Measurements from ENCODE around the gene TMIGD3.

The TMIGD3 gene

DNA sequence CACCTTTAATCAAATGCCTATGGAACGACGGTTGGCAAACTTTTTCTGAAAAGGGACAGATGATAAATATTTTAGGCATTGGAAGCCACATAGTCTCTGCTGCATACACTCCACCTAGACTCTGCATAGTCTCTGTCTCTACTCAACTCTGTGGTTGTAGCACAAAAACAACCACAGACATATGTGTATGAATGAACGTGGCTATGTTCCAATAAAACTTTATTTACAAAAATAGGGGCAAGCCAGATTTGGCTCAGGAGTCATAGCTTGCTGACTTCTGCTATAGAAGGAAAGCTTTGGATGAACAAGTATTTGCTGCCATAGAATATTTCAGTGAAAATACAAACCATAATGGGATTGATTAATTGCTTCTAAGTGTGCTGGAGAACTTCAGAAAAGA lies 37.5 kb upstream of the TMIGD3 start:
- DNase-seq (ENCODE audit: low read depth), result no peak
- H3K4me3 ChIP-seq (ENCODE audit: low read length), result no peak overlapping the region
- TF ChIP-seq, protein P1, sequence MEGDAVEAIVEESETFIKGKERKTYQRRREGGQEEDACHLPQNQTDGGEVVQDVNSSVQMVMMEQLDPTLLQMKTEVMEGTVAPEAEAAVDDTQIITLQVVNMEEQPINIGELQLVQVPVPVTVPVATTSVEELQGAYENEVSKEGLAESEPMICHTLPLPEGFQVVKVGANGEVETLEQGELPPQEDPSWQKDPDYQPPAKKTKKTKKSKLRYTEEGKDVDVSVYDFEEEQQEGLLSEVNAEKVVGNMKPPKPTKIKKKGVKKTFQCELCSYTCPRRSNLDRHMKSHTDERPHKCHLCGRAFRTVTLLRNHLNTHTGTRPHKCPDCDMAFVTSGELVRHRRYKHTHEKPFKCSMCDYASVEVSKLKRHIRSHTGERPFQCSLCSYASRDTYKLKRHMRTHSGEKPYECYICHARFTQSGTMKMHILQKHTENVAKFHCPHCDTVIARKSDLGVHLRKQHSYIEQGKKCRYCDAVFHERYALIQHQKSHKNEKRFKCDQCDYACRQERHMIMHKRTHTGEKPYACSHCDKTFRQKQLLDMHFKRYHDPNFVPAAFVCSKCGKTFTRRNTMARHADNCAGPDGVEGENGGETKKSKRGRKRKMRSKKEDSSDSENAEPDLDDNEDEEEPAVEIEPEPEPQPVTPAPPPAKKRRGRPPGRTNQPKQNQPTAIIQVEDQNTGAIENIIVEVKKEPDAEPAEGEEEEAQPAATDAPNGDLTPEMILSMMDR (conservative IDR thresholded peaks at IDR 0.05; ENCODE audit: low read depth, low read length), result no peak

DNA sequence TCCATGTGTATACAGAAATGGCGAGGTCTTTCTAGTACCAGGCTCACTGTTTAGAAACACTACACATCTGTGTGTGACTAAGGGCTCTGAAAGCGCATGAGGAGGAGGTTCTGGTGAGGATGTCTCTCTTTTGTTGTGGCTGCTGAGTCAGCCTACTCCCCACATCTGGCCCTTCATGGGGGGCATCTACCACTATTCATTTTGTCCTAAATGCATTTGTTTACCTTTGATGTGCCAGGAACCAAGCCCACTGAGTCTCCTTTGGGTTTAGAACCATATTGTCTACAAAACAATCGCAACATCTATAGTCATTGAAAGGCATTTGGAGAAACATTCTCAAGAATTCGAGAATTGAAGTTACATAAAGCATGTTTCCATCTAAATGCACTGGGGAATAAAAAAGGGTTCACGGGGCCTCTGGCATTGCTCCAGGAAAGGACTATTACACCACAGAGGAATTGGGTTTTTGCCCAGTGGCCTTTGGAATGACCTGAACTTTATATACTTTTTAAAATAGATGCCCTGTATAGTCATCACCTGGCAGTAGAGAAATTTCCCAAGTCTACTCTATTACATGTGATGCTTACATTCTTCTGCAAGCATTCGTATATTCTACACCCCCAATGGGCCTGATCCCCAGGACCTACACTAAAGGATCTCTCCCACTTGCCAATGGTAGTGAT lies 35.1 kb upstream of the TMIGD3 start:
- no peak overlapping the region for H3K4me3 ChIP-seq (ENCODE audit: low read length)
- DNase-seq (ENCODE audit: low read depth), result peak; percentile 56
- TF ChIP-seq, protein P1 (conservative IDR thresholded peaks at IDR 0.05; ENCODE audit: low read depth, low read length), result no peak

DNA sequence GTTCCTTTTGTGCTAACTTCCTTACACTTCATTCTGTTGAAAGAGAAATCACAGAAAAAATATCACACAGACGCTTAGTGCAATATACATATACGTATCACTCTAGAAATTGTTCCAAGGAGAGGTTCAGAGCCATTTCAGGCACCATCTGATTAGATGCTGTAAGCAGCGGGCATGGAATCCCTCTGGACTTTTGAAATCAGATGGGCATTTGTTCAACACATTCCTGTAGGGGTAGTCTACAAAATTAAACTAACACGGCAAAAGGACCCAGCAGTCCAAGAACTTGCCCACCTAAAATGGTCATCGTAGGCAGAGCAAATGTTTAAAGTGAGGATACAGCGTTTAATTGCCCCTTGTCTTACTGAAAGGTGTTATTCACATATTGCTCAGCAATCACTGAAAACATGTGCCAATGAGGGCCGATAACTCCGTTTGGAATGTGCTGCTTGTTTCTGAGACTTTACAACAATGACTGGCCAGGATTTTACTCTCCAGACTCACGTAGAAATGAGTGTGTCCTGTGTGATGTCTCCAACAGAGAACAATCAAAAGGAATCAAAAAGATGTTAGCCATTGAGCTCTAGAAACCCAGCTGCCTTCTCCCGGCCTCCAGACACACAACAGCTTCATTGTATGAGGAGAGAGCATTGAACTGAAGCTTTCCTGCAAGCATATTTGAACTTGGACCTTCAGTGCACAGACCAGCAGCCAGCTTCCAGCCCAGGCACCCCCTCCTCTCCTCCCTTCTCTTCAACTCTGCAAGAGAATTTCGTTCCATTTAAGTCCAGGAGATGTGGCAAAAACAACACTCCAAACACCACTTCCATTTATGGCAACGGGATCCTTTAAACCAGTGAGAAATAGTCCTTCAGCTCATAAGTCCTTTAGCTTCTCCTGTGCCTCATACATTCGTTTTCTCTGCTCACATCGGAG lies 32.1 kb upstream of the TMIGD3 start:
- TF ChIP-seq, protein P1 (conservative IDR thresholded peaks at IDR 0.05; ENCODE audit: low read depth, low read length), result no peak
- H3K4me3 ChIP-seq (ENCODE audit: low read length), result no peak overlapping the region

DNA sequence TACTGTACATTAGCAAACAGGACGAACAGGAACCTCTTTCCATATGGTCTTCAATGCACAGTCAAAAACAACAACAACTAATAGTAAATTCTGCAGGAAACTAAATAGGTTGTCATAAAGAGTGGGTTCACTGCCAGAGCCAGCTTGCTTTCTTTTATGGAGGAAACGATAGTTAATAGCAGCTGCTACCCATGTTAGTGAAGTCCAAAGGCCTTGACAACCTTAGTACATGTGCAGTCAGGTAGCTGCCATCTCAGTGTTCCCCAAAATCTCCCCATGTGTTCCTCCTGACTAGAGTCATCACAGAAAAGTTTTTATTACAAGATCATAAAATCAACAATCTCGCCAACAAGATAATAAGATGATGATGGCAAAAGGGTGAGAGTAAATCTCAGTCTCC lies 16.6 kb upstream of the TMIGD3 start:
- no peak overlapping the region for H3K4me3 ChIP-seq (ENCODE audit: low read length)
- DNase-seq (ENCODE audit: low read depth), result no peak
- TF ChIP-seq, protein P1 (conservative IDR thresholded peaks at IDR 0.05; ENCODE audit: low read depth, low read length), result no peak

More for the DNA sequence above, 32.1 kb upstream of the TMIGD3 start:
- DNase-seq (ENCODE audit: low read depth), result peak; percentile 28

DNA sequence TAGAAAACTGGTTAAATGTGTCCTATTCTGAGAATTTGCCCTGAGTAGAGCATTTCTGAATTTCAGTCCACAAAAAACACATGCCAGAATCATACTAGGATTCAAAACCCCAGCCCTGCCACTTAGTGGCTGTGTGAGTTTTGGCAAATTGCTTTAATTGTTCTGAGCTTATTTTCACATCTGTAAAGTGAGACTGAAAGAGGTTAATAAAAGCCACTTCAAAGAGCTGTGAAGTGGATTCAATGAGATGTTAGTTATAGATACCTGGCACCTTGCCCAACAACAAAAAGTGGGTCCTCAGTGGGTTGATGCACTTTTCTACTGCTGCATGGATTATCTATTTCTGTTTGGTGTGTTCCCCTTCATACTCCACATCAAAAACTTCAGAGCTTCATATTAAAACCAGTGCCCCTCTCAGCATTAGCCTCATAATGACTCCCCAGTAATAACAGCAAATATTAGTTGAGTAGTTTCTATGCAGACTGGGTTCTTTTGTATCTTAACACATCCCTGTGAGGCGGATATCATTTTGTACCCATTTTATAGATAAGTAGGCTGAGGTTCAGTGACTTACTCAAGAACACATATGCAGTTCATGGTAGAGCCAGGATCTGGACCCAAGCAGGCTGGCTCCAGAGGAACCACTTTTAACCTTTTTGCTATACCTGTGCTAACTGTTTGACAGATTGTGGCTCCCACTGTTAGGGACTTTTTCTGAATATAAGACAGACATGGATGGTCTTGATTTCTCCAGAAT lies 14.2 kb upstream of the TMIGD3 start:
- TF ChIP-seq, protein P1 (conservative IDR thresholded peaks at IDR 0.05; ENCODE audit: low read depth, low read length), result no peak
- no peak overlapping the region for H3K4me3 ChIP-seq (ENCODE audit: low read length)
- DNase-seq (ENCODE audit: low read depth), result no peak

DNA sequence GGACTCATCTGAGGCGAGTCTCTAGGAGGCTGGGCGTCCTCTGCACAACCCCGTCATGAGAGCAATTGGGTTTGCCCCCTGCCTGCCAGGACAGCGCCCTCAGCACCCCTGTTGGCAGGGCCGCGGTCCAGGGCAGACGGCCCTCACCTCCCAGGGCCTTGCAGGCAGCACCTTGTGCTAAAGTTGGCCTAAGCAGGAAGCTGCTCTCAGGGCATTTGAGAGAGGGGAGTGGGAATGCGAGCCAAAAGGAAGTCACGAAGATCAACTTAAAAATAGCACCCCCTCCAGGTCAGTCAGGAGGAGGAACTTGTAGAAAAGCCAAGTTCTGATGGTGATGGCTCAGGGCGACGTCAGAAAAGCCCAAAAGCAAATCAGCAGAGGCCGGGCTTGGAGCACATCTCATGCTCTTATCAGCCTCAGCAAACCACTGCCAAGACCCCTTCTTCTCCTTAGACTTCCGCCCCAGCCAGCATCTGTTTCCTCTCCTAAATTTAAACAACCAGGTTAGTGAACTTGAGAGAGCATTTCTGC lies 12.6 kb upstream of the TMIGD3 start:
- TF ChIP-seq, protein P1 (conservative IDR thresholded peaks at IDR 0.05; ENCODE audit: low read depth, low read length), result peak; percentile 48
- no peak for DNase-seq (ENCODE audit: low read depth)

More for the DNA sequence above, 12.6 kb upstream of the TMIGD3 start:
- H3K4me3 ChIP-seq (ENCODE audit: low read length), result peak overlapping the region; percentile 45

Measured in retinal pigment epithelial cell (primary cell).